ENCODE data around the gene TRMT10A. TPM values are rescaled to one million over a fixed set of nuclear protein-coding genes. Genes with fewer than 3 reads are reported as not detected.
A peak's percentile ranks its signal among the peaks of the same experiment; 100 is the strongest.

The TRMT10A gene
- 1 to 10 TPM; 2.2 to 3.2 TPM for polyA plus RNA-seq

- Histone ChIP-seq H3K27me3 (ENCODE audit: control insufficient read depth in 1 of 2, insufficient read depth in 2 of 2, low read length in 2 of 2) (no peaks in the 10 kb centered on the region), H3K4me1 (ENCODE audit: control insufficient read depth in 2 of 2, insufficient read depth in 2 of 2, low read length in 1 of 2) (no peaks in the 10 kb centered on the region), H3K4me3 (ENCODE audit: low read depth in 1 of 2, low read length in 2 of 2) (peak within 1 kb of the TSS; percentile 83 to 90), H3K27ac (ENCODE audit: low read depth in 2 of 2, low read length in 1 of 2) (peak within 1 kb of the TSS; percentile 96 to 100), H3K36me3 (ENCODE audit: control insufficient read depth in 2 of 2, insufficient read depth in 2 of 2, low read length in 1 of 2) (no peaks in the 10 kb centered on the region), H3K9me3 (ENCODE audit: control insufficient read depth in 2 of 2, insufficient read depth in 1 of 2, low read depth in 1 of 2, low read length in 1 of 2) (no peaks in the 10 kb centered on the region)
- WGBS, 2 donors = 0% methylated on average over 48 of the region's 48 CpGs
These were observed at the start of gene TRMT10A for GRCh38 chr4:99563310-99564186. Gene TRMT10A, minus strand, starts transcription at chr4:99564039. Its CDS starts 4,701 bp downstream, at chr4:99559338.

- H3K27ac ChIP-seq (ENCODE audit: low read depth in 2 of 2, low read length in 1 of 2) = no peak overlapping the region
- H3K4me3 ChIP-seq (ENCODE audit: low read depth in 1 of 2, low read length in 2 of 2) = no peak overlapping the region
- no peaks in the 10 kb centered on the region for H3K27me3 ChIP-seq (ENCODE audit: control insufficient read depth in 1 of 2, insufficient read depth in 2 of 2, low read length in 2 of 2)
- no peaks in the 10 kb centered on the region for H3K36me3 ChIP-seq (ENCODE audit: control insufficient read depth in 2 of 2, insufficient read depth in 2 of 2, low read length in 1 of 2)
- H3K4me1 ChIP-seq (ENCODE audit: control insufficient read depth in 2 of 2, insufficient read depth in 2 of 2, low read length in 1 of 2) = no peaks in the 10 kb centered on the region
- 50 to 69% methylated on average over 5 of the region's 5 CpGs for WGBS, 2 donors
- H3K9me3 ChIP-seq (ENCODE audit: control insufficient read depth in 2 of 2, insufficient read depth in 1 of 2, low read depth in 1 of 2, low read length in 1 of 2) = no peaks in the 10 kb centered on the region
These were observed 48.9 kb upstream of the TRMT10A start for GRCh38 chr4:99612704-99613103.

DNA sequence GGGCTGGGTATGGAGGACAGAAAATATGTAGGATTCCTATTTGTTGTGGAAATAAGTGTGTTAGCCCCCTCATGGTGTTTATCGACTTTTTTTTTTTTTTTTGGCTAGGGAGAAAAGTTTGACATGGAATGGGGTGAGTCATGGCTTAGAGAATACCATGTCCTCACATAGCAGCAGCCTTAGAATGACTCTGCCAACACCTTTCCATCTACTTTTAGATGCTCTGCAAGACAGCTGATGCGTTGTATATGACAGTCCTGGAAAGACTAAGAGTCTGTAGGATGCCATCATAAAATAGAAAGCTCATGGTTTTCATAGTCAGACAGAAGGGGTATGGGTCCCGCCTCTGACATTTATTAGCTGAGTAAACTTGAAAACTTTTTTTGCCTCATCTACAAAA, 48.4 kb upstream of the TRMT10A start:
- Histone ChIP-seq H3K36me3 (ENCODE audit: control insufficient read depth in 2 of 2, insufficient read depth in 2 of 2, low read length in 1 of 2) (no peaks in the 10 kb centered on the region), H3K27ac (ENCODE audit: low read depth in 2 of 2, low read length in 1 of 2) (no peak overlapping the region), H3K4me1 (ENCODE audit: control insufficient read depth in 2 of 2, insufficient read depth in 2 of 2, low read length in 1 of 2) (no peaks in the 10 kb centered on the region), H3K9me3 (ENCODE audit: control insufficient read depth in 2 of 2, insufficient read depth in 1 of 2, low read depth in 1 of 2, low read length in 1 of 2) (no peaks in the 10 kb centered on the region), H3K4me3 (ENCODE audit: low read depth in 1 of 2, low read length in 2 of 2) (no peak overlapping the region), H3K27me3 (ENCODE audit: control insufficient read depth in 1 of 2, insufficient read depth in 2 of 2, low read length in 2 of 2) (no peaks in the 10 kb centered on the region)
- WGBS, 2 donors = 69 to 78% methylated on average over 3 of the region's 3 CpGs

DNA sequence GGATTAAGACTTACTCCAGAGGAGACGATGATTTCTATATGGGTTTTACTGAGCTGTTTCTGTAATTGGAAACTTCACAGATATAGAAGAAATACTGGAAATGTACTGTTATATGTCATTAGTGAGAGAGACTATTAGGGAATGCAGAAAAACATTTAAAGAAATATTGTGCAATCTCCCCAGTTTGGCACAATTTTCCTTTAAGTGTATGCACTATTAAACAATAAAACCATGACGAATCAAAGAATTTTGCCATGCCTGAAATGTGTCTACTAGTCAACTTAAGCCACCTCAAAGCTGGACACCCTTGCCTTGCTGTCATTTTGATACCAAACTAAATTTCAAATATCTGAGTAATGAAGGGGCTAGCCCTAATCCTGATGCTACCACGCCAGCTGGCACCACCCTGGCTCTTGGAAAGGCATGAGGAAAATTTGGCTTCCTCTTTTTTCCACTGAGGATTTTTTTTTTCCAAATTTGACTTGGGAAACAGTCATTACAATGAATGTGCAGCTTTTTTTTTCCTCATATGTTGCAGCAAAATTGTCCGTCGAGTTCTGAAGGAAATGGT, 46.9 kb upstream of the TRMT10A start:
- Histone ChIP-seq H3K9me3 (ENCODE audit: control insufficient read depth in 2 of 2, insufficient read depth in 1 of 2, low read depth in 1 of 2, low read length in 1 of 2) (no peaks in the 10 kb centered on the region), H3K27ac (ENCODE audit: low read depth in 2 of 2, low read length in 1 of 2) (no peak overlapping the region), H3K36me3 (ENCODE audit: control insufficient read depth in 2 of 2, insufficient read depth in 2 of 2, low read length in 1 of 2) (no peaks in the 10 kb centered on the region), H3K27me3 (ENCODE audit: control insufficient read depth in 1 of 2, insufficient read depth in 2 of 2, low read length in 2 of 2) (no peaks in the 10 kb centered on the region), H3K4me3 (ENCODE audit: low read depth in 1 of 2, low read length in 2 of 2) (no peak overlapping the region), H3K4me1 (ENCODE audit: control insufficient read depth in 2 of 2, insufficient read depth in 2 of 2, low read length in 1 of 2) (no peaks in the 10 kb centered on the region)
- 43 to 60% methylated on average over 5 of the region's 5 CpGs for WGBS, 2 donors

DNA sequence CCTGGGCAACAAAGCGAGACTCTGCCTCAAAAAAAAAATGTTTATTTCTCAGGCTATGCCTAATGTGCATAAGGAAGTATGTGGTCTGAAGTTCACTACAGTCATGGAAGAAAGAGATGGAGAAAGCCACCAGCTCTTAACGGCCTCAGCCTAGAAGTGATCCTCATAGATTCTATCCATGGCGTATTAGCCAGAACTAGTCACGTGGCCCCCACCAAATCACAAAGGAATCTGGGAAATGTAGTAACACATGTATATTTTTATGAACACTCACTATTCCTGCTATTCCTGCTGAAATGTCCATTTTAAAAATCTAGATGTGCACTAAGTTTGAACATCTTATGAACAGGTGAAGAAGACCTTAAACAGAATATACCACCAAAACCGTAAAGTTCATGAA, 44.6 kb upstream of the TRMT10A start:
- Histone ChIP-seq H3K36me3 (ENCODE audit: control insufficient read depth in 2 of 2, insufficient read depth in 2 of 2, low read length in 1 of 2) (no peaks in the 10 kb centered on the region), H3K4me1 (ENCODE audit: control insufficient read depth in 2 of 2, insufficient read depth in 2 of 2, low read length in 1 of 2) (no peaks in the 10 kb centered on the region), H3K27ac (ENCODE audit: low read depth in 2 of 2, low read length in 1 of 2) (no peak overlapping the region), H3K4me3 (ENCODE audit: low read depth in 1 of 2, low read length in 2 of 2) (no peak overlapping the region), H3K27me3 (ENCODE audit: control insufficient read depth in 1 of 2, insufficient read depth in 2 of 2, low read length in 2 of 2) (no peaks in the 10 kb centered on the region), H3K9me3 (ENCODE audit: control insufficient read depth in 2 of 2, insufficient read depth in 1 of 2, low read depth in 1 of 2, low read length in 1 of 2) (no peaks in the 10 kb centered on the region)
- WGBS, 2 donors = 92 to 95% methylated on average over 5 of the region's 5 CpGs

DNA sequence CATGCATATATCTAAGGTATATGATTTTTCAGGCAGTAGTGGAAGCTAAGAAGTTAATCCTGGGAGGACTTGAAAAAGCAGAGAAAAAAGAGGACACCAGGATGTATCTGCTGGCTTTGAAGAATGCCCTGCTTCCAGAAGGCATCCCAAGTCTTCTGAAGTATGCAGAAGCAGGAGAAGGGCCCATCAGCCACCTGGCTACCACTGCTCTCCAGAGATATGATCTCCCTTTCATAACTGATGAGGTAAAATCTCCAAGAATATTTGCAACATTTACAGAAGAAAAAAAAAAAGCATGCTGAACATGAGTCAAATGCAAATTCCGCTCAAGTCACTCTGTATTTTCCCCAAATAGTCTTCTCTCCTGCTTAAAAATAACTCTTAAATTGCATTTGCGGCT, 42.9 kb upstream of the TRMT10A start:
- 88 to 90% methylated on average over 2 of the region's 2 CpGs for WGBS, 2 donors
- H3K9me3 ChIP-seq (ENCODE audit: control insufficient read depth in 2 of 2, insufficient read depth in 1 of 2, low read depth in 1 of 2, low read length in 1 of 2) = no peaks in the 10 kb centered on the region
- H3K27me3 ChIP-seq (ENCODE audit: control insufficient read depth in 1 of 2, insufficient read depth in 2 of 2, low read length in 2 of 2) = no peaks in the 10 kb centered on the region
- H3K4me1 ChIP-seq (ENCODE audit: control insufficient read depth in 2 of 2, insufficient read depth in 2 of 2, low read length in 1 of 2) = no peaks in the 10 kb centered on the region
- H3K4me3 ChIP-seq (ENCODE audit: low read depth in 1 of 2, low read length in 2 of 2) = no peak overlapping the region
- H3K36me3 ChIP-seq (ENCODE audit: control insufficient read depth in 2 of 2, insufficient read depth in 2 of 2, low read length in 1 of 2) = no peaks in the 10 kb centered on the region
- no peak overlapping the region for H3K27ac ChIP-seq (ENCODE audit: low read depth in 2 of 2, low read length in 1 of 2)

GRCh38 chr4:99594818-99595217, 31.0 kb upstream of the TRMT10A start:
- H3K27ac ChIP-seq (ENCODE audit: low read depth in 2 of 2, low read length in 1 of 2) = no peak overlapping the region
- 83 to 98% methylated on average over 2 of the region's 2 CpGs for WGBS, 2 donors

GRCh38 chr4:99593781-99594641, 30.2 kb upstream of the TRMT10A start:
- WGBS, 2 donors = 65 to 83% methylated on average over 4 of the region's 4 CpGs

More at GRCh38 chr4:99594818-99595217, 31.0 kb upstream of the TRMT10A start:
- Histone ChIP-seq H3K9me3 (ENCODE audit: control insufficient read depth in 2 of 2, insufficient read depth in 1 of 2, low read depth in 1 of 2, low read length in 1 of 2) (no peaks in the 10 kb centered on the region), H3K36me3 (ENCODE audit: control insufficient read depth in 2 of 2, insufficient read depth in 2 of 2, low read length in 1 of 2) (no peaks in the 10 kb centered on the region), H3K4me1 (ENCODE audit: control insufficient read depth in 2 of 2, insufficient read depth in 2 of 2, low read length in 1 of 2) (no peaks in the 10 kb centered on the region), H3K27me3 (ENCODE audit: control insufficient read depth in 1 of 2, insufficient read depth in 2 of 2, low read length in 2 of 2) (no peaks in the 10 kb centered on the region), H3K4me3 (ENCODE audit: low read depth in 1 of 2, low read length in 2 of 2) (no peak overlapping the region)

DNA sequence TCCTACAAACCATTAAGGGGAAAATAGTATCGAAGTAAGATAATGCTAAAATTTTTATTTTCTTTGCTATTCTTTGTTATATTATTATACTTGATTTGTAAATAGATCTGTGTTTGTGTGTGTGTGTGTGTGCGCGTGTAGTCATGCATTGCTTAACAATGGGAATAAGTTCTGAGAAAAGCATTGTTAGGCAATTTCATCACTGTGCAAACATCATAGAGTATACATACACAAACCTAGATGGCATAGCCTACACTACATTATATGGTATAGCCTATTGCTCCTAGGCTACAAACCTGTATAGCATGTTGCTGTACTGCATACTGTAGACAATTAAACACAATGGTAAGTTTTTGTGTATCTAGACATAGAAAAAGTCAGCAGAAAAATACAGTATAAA, 27.9 kb upstream of the TRMT10A start:
- H3K27me3 ChIP-seq (ENCODE audit: control insufficient read depth in 1 of 2, insufficient read depth in 2 of 2, low read length in 2 of 2) = no peaks in the 10 kb centered on the region
- no peak overlapping the region for H3K27ac ChIP-seq (ENCODE audit: low read depth in 2 of 2, low read length in 1 of 2)
- 87 to 94% methylated on average over 3 of the region's 3 CpGs for WGBS, 2 donors
- H3K4me1 ChIP-seq (ENCODE audit: control insufficient read depth in 2 of 2, insufficient read depth in 2 of 2, low read length in 1 of 2) = no peaks in the 10 kb centered on the region
- no peaks in the 10 kb centered on the region for H3K9me3 ChIP-seq (ENCODE audit: control insufficient read depth in 2 of 2, insufficient read depth in 1 of 2, low read depth in 1 of 2, low read length in 1 of 2)
- no peak overlapping the region for H3K4me3 ChIP-seq (ENCODE audit: low read depth in 1 of 2, low read length in 2 of 2)
- no peaks in the 10 kb centered on the region for H3K36me3 ChIP-seq (ENCODE audit: control insufficient read depth in 2 of 2, insufficient read depth in 2 of 2, low read length in 1 of 2)

More at GRCh38 chr4:99593781-99594641, 30.2 kb upstream of the TRMT10A start:
- Histone ChIP-seq H3K4me1 (ENCODE audit: control insufficient read depth in 2 of 2, insufficient read depth in 2 of 2, low read length in 1 of 2) (no peaks in the 10 kb centered on the region), H3K27me3 (ENCODE audit: control insufficient read depth in 1 of 2, insufficient read depth in 2 of 2, low read length in 2 of 2) (no peaks in the 10 kb centered on the region), H3K27ac (ENCODE audit: low read depth in 2 of 2, low read length in 1 of 2) (no peak overlapping the region), H3K9me3 (ENCODE audit: control insufficient read depth in 2 of 2, insufficient read depth in 1 of 2, low read depth in 1 of 2, low read length in 1 of 2) (no peaks in the 10 kb centered on the region), H3K4me3 (ENCODE audit: low read depth in 1 of 2, low read length in 2 of 2) (no peak overlapping the region), H3K36me3 (ENCODE audit: control insufficient read depth in 2 of 2, insufficient read depth in 2 of 2, low read length in 1 of 2) (no peaks in the 10 kb centered on the region)
